Measurements from ENCODE around the gene HFM1.
"Not testable (repeated sequence)": the region's sequence is repeated elsewhere in the genome, so short reads cannot be mapped to it uniquely, and the experiment has no call there.

Gene HFM1

DNA sequence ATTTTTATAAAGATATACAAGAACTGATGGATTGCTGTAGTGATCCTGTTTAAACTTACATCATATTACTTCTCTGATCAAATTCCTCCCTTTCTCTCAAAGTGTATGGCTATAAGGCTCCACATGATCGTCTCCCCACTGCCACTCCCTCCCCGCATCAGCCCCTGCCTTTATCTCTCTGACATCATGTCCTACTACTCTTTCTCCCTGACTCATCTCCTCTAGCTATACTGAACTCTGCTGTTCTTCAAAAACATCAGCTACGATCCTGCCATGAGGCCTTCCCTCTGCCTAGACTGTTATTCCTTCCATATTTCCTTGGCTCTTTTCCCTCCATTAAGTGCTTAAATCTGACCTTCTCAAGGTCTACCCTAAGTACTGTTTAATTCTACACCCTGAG, 22.8 kb downstream of the HFM1 start:
- TF ChIP-seq, protein P1, sequence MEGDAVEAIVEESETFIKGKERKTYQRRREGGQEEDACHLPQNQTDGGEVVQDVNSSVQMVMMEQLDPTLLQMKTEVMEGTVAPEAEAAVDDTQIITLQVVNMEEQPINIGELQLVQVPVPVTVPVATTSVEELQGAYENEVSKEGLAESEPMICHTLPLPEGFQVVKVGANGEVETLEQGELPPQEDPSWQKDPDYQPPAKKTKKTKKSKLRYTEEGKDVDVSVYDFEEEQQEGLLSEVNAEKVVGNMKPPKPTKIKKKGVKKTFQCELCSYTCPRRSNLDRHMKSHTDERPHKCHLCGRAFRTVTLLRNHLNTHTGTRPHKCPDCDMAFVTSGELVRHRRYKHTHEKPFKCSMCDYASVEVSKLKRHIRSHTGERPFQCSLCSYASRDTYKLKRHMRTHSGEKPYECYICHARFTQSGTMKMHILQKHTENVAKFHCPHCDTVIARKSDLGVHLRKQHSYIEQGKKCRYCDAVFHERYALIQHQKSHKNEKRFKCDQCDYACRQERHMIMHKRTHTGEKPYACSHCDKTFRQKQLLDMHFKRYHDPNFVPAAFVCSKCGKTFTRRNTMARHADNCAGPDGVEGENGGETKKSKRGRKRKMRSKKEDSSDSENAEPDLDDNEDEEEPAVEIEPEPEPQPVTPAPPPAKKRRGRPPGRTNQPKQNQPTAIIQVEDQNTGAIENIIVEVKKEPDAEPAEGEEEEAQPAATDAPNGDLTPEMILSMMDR (IDR thresholded peaks at IDR 0.05): no peak
- Mint-ChIP-seq H3K4me1 (peaks cover 10% of the 10 kb centered on the region), H3K9me3 (no peaks in the 10 kb centered on the region), H3K36me3 (ENCODE audit: low read depth) (no peaks in the 10 kb centered on the region), H3K4me3 (no peak overlapping the region), H3K27ac (no peak overlapping the region), H3K27me3 (ENCODE audit: low read depth, poor library complexity) (no peaks in the 10 kb centered on the region)
- DNase-seq: no peak

- Mint-ChIP-seq H3K27me3 (ENCODE audit: low read depth, poor library complexity) (no peaks in the 10 kb centered on the region), H3K4me3 (no peak overlapping the region), H3K36me3 (ENCODE audit: low read depth) (peaks cover 50% of the 10 kb centered on the region), H3K27ac (no peak overlapping the region), H3K4me1 (no peaks in the 10 kb centered on the region), H3K9me3 (peaks cover 19% of the 10 kb centered on the region)
- TF ChIP-seq, protein P1 (IDR thresholded peaks at IDR 0.05): no peak
- no peak for DNase-seq
Measured at GRCh38 chr1:91374086-91374485, 30.6 kb downstream of the HFM1 start.

GRCh38 chr1:91372230-91372629, 32.4 kb downstream of the HFM1 start:
- H3K27me3 Mint-ChIP-seq (ENCODE audit: low read depth, poor library complexity); H3K4me1 Mint-ChIP-seq; DNase-seq; H3K27ac Mint-ChIP-seq; H3K4me3 Mint-ChIP-seq: not testable (repeated sequence)
- Mint-ChIP-seq H3K9me3 (peaks cover 38% of the 10 kb centered on the region), H3K36me3 (ENCODE audit: low read depth) (peaks cover 69% of the 10 kb centered on the region)

DNA sequence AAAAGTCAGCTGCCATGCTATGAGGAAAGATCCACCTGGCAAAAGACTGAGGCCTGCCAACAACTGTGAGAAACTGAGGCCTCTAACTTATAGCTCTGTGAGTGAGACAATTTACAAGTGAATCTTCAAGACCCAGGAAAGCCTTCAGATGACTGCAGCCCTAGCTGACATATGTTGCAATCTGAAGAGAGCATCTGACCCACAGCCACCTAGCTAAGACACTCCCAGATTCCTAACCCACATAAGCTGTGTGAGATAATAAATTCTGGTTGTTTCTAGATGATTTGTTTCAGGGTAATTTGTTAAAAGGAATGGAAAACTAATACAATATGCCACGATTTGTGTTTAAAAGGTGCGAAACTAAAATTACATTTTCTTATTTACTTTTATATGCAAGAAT, 55.1 kb downstream of the HFM1 start:
- H3K4me1 Mint-ChIP-seq: peaks cover 4% of the 10 kb centered on the region
- peaks cover 11% of the 10 kb centered on the region for H3K9me3 Mint-ChIP-seq
- TF ChIP-seq, protein P1 (IDR thresholded peaks at IDR 0.05): no peak
- H3K36me3 Mint-ChIP-seq (ENCODE audit: low read depth): peaks cover 24% of the 10 kb centered on the region
- peak overlapping the region; percentile 90 for H3K27ac Mint-ChIP-seq
- DNase-seq: no peak
- H3K27me3 Mint-ChIP-seq (ENCODE audit: low read depth, poor library complexity): no peaks in the 10 kb centered on the region
- no peak overlapping the region for H3K4me3 Mint-ChIP-seq

DNA sequence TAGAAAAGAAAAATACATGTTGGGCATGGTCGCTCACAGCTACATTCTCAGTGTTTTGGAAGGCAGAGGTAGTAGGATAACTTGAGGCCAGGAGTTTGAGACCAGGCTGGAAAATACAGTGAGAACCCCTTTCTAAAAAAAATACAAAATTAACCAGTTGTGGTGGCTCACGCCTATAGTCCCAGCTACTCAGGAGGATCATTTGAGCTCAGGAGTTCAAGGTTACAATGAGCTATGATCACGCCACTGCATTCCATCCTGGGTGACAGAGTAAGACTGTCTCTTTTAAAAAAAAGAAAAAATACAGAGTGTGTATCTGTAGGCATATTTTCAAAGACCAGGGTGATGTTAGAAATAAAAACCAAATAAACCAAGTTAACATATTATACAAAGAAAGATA, 57.8 kb downstream of the HFM1 start:
- Mint-ChIP-seq H3K36me3 (ENCODE audit: low read depth) (peaks cover 5% of the 10 kb centered on the region), H3K27me3 (ENCODE audit: low read depth, poor library complexity) (no peaks in the 10 kb centered on the region), H3K9me3 (no peaks in the 10 kb centered on the region), H3K4me1 (peaks cover 4% of the 10 kb centered on the region), H3K4me3 (no peak overlapping the region), H3K27ac (no peak overlapping the region)
- DNase-seq: no peak
- TF ChIP-seq, protein P1 (IDR thresholded peaks at IDR 0.05): no peak

DNA sequence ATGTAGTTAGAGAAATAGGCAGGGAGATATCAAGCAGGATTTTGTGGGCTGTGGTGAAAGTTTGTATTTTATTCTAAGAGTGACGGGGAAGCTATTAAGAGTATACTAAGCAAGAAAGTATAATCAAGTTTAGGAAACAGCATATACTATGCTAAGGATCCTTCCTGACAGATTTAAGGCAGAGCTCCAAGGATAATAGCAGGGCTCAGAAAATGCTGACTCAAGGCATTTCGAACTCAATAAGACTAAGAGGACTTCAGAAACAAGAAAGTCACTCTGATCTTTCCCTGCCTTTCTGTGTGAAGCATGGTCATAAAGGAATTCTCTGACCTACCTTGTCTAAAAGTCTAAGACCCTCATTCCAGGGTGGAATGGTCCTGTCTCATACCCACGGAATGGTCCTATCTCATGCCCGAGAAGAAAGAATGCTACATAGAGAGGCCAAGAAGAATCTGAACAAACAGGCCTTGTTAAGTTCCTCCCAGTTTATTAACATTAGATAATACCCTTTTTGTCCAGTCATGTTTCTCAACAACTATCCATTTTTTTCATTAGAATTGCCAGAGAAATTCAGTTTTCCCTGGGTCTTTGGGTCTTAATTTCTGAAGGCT, 59.1 kb downstream of the HFM1 start:
- DNase-seq: no peak
- Mint-ChIP-seq H3K27me3 (ENCODE audit: low read depth, poor library complexity) (no peaks in the 10 kb centered on the region), H3K27ac (peak overlapping the region; percentile 69), H3K4me1 (peaks cover 4% of the 10 kb centered on the region), H3K9me3 (no peaks in the 10 kb centered on the region), H3K36me3 (ENCODE audit: low read depth) (peaks cover 18% of the 10 kb centered on the region), H3K4me3 (no peak overlapping the region)
- TF ChIP-seq, protein P1 (IDR thresholded peaks at IDR 0.05): no peak

Measured in nephron progenitor cell (in vitro differentiated cells).